Type B pancreatic cell (in vitro differentiated cells): Measurements from ENCODE around the gene FOXD4L1. TPM values are rescaled to one million over a fixed set of nuclear protein-coding genes. Genes with fewer than 3 reads are reported as not detected.
"Not testable (repeated sequence)": the region's sequence is repeated elsewhere in the genome, so short reads cannot be mapped to it uniquely, and the experiment has no call there.

ENCODE experiments used
- DNase-seq: peaks from one replicate; pipeline ENCODE4 v3.0.0; 2021; ENCODE audit warnings: mixed read lengths; ENCODE audit not compliant: unreplicated experiment; ENCODE audit errors: extremely low spot score
- H3K27ac Mint-ChIP-seq: 2 replicates; pipeline ENCODE4 v1.8.0; 2021; ENCODE audit warnings: mild to moderate bottlenecking, mixed read lengths
- H3K27me3 Mint-ChIP-seq: 2 replicates; pipeline ENCODE4 v1.8.0; 2021; ENCODE audit warnings: mixed read lengths
- H3K36me3 Mint-ChIP-seq: 2 replicates; pipeline ENCODE4 v1.8.0; 2021; ENCODE audit warnings: mixed read lengths
- H3K4me1 Mint-ChIP-seq: one replicate; pipeline ENCODE4 v1.8.0; 2021; ENCODE audit warnings: mixed read lengths; ENCODE audit not compliant: unreplicated experiment
- H3K4me3 Mint-ChIP-seq: 2 replicates; pipeline ENCODE4 v1.8.0; 2021; ENCODE audit warnings: mild to moderate bottlenecking, mixed read lengths
- H3K9me3 Mint-ChIP-seq: 2 replicates; pipeline ENCODE4 v1.8.0; 2021; ENCODE audit warnings: mixed read lengths
- total RNA-seq: library from RNA; stranded (reverse); gene quantifications from 2 replicates; pipeline ENCODE4 v1.2.1, GENCODE V29; 2021; ENCODE audit warnings: low replicate concordance

The FOXD4L1 gene
- total RNA-seq, 1 donor from 2014 or later: 0.48 TPM

DNA sequence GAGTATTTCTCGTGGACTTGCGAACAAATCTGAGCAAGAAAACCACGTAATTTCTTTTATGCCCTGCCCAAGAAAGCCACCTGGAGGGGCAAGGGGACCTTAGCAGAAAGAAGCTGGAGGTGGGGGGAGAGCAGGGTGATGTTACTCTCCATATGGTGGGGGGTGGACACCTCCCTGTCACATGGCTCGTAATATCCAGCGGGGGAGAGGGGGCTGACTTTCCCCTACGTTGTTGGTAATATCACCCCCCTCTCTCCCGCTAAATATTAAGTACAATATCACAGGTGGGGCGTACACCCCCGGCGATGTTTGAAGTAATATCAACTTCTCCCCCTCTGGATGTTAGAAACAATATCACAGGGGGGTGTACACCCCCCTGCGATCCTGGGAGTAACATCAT is 9.7 kb downstream of the FOXD4L1 start:
- peaks cover 46% of the 10 kb centered on the region for H3K27me3 Mint-ChIP-seq
- not testable (repeated sequence) for H3K4me1 Mint-ChIP-seq, H3K9me3 Mint-ChIP-seq, DNase-seq, H3K36me3 Mint-ChIP-seq, H3K27ac Mint-ChIP-seq, H3K4me3 Mint-ChIP-seq

DNA sequence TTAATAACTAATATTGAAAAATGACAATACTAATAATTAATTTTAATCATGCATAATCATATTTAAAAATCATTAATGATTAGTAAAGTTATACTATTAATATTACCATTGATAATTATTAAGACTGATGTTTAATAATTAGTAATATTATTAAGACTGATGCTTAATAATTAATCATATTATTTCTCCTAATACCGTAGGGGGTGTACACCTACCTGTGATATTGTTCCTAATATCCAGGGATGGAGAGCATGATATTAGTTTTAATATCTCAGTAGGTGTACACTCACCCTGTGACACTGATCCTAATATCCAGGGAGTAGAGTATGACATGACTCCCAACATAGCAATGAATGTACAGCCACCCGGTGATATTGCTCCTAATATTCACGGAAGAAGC is 12.4 kb downstream of the FOXD4L1 start:
- not testable (repeated sequence) for H3K4me3 Mint-ChIP-seq, DNase-seq, H3K36me3 Mint-ChIP-seq, H3K4me1 Mint-ChIP-seq, H3K27ac Mint-ChIP-seq, H3K9me3 Mint-ChIP-seq
- H3K27me3 Mint-ChIP-seq: peaks cover 52% of the 10 kb centered on the region

DNA sequence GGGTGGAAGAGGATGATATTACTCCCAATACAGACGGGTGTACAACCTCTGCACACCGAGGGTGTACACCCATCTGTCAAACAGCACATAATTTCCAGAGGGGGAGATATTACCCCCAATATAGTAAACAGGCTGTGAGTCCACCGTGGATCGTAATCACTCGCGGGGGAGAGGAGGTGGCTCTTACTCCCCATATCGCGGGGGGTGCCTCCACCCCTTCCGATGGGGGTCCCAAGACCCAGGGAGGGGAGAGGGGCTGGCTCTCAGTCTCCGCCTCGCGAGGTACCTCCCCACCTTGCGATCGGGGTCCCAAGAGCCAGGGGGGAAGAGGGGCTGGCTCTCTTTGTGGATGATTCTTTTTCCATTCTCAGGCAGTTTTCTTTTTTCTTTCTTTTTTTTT is 13.4 kb downstream of the FOXD4L1 start:
- not testable (repeated sequence) for H3K27ac Mint-ChIP-seq, H3K9me3 Mint-ChIP-seq, H3K4me3 Mint-ChIP-seq, H3K4me1 Mint-ChIP-seq, DNase-seq, H3K36me3 Mint-ChIP-seq
- H3K27me3 Mint-ChIP-seq: peaks cover 52% of the 10 kb centered on the region

DNA sequence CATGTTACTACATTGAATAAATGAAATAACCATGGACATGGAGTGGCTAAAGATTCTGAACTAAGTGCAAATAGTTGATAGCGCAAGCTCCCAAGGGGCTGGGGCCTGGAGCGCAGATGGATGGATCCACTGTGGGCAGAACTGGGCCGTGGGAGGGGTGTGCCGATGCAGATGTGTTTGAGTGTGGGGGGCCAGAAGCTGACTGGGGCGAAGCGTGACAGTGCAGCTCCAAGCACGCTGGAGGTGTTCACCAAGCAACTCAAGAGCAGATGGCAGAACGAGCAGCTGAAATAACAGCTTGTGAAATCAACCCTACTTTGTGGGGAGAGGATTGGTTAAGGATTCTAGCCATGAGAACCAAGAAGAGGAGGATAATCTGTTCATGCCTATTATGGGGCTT is 17.0 kb downstream of the FOXD4L1 start:
- H3K36me3 Mint-ChIP-seq, H3K27ac Mint-ChIP-seq, H3K4me1 Mint-ChIP-seq, H3K4me3 Mint-ChIP-seq, H3K9me3 Mint-ChIP-seq, DNase-seq: not testable (repeated sequence)
- peaks cover 23% of the 10 kb centered on the region for H3K27me3 Mint-ChIP-seq

DNA sequence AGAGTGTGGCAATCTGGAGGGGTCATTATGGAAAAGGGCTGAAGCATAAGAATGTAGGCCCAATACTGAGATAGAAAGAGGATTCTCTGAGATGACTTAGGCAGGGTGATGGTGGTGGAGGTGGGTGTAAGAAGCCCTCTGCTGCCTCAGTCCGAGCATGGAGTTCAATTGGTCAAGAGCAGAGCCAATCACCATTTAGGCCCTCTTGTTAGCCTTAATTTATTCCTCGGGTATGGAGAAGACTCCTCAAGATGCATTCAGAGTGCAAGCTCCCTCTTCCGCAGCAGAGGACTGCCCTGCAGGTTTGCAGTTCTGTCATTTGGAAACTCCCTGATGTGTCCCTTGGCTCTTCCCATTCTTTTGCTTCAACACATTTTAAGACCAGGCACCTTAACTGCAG is 17.5 kb downstream of the FOXD4L1 start:
- H3K27me3 Mint-ChIP-seq: peaks cover 26% of the 10 kb centered on the region
- H3K27ac Mint-ChIP-seq, H3K9me3 Mint-ChIP-seq, H3K4me3 Mint-ChIP-seq, DNase-seq, H3K4me1 Mint-ChIP-seq, H3K36me3 Mint-ChIP-seq: not testable (repeated sequence)

DNA sequence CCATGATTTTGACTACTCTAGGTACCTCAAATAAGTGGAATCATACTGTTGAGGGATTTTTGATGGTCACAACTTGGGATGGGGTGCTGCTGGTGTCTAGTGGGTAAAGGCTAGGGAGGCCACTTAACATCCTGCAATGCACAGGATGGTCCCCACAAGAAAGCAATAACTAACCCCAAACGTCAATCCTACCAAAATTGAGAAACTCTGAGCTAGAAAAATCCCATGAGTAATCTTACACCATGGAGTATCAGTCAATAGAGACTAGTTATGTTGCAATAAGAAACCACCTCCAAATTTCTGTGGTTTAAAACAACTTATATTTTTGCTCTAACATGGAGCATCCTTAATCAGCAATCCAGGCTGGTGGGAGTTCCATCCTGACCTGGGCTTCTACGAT is 18.6 kb downstream of the FOXD4L1 start:
- H3K27me3 Mint-ChIP-seq: peaks cover 19% of the 10 kb centered on the region
- not testable (repeated sequence) for H3K9me3 Mint-ChIP-seq, H3K4me1 Mint-ChIP-seq, H3K36me3 Mint-ChIP-seq, H3K27ac Mint-ChIP-seq, DNase-seq, H3K4me3 Mint-ChIP-seq

DNA sequence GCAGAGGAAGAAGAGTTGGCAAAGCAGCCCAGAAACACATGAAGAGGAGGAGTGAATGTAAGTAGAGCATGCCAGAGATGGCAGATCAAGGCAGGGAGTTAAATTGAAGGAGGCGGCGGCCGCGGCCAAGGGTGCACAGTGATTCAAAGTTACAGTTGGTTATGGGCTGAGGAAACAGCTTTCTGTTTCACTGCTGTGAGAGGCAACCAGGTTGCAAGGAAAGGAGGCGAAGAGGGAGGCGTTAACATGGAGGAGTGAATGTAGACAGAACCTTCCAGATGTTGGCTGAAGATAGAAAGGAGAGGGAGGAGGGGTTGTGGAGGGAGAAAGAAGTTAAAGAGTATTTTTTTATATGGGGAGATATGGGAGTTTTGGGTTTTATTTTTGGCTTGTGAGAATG is 22.4 kb downstream of the FOXD4L1 start:
- not testable (repeated sequence) for DNase-seq, H3K9me3 Mint-ChIP-seq, H3K27ac Mint-ChIP-seq, H3K27me3 Mint-ChIP-seq, H3K4me1 Mint-ChIP-seq, H3K36me3 Mint-ChIP-seq, H3K4me3 Mint-ChIP-seq

DNA sequence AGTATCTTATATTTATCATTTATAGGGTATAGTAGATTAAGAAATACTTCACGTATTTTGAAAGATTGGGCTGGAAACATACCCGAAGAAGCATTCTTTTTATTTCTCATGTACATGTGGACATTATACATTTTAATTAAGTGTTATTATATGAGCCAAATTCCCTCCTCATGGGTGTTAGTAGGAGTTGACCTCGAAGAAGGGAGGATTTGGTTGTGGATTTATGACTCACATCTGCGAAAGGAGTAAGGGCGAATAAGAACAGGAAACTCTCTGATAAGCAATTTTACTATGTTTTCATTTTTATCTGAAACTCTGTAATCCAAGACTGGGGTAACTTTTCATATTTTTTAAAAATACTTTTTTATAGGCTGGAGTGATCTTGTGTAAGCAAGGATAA is 23.0 kb downstream of the FOXD4L1 start:
- H3K9me3 Mint-ChIP-seq, H3K4me1 Mint-ChIP-seq, H3K36me3 Mint-ChIP-seq, H3K27me3 Mint-ChIP-seq, H3K27ac Mint-ChIP-seq, DNase-seq, H3K4me3 Mint-ChIP-seq: not testable (repeated sequence)

DNA sequence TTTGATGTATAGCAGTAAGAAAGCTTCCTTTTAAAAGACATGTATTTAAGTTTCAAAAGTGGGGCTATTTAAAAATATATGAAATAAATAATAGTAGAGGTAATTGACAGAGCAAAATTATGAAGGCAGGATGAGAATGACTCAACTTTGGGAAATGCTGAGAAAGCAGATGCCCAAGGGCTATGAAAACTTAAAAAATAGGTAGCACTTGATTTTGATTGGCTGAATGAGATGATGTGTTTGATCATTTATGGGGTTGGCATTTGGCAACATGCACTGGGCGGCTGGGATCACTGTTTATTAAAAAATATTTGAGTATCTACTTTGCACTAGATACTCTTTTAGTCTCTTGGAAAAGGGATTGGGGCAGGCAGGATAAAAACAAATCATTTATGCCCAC is 26.5 kb downstream of the FOXD4L1 start:
- H3K36me3 Mint-ChIP-seq, H3K4me3 Mint-ChIP-seq, H3K4me1 Mint-ChIP-seq, H3K27ac Mint-ChIP-seq, H3K9me3 Mint-ChIP-seq, DNase-seq: not testable (repeated sequence)
- H3K27me3 Mint-ChIP-seq: peaks cover 11% of the 10 kb centered on the region

DNA sequence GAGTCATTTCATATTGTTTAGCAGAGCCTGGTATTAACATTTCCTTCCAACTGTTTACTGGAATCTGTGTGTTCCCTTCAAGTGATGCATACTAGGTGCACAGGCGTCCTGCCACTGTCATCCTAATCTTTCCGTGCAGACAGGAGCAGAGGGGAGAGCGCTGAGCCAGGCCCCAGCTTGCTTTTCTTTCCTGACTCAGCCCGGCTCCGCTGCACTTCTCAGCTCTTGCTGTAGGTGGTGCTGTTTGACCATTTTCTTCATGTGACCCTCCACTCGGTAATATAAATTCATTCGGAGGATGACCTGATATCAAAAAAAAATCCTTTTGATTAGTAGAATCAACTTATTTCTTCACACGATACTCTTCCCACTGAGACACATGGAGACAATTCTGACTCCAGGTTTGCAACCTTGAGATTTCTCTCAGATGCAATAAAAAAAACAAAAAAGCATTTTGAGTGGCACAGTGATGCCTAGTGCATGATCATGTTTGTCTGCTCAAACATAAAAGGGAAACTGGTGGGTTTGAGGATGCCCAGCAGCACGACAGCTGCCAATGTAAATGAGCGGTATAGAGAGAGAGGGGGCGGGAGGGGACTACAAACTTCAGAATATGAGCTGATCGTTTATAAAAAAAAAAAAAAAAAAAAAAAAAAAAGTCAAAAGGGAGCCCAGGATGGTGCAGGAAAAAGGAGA is 29.0 kb downstream of the FOXD4L1 start:
- H3K36me3 Mint-ChIP-seq, H3K27ac Mint-ChIP-seq, H3K9me3 Mint-ChIP-seq, H3K4me3 Mint-ChIP-seq, H3K4me1 Mint-ChIP-seq, DNase-seq: not testable (repeated sequence)
- H3K27me3 Mint-ChIP-seq: peaks cover 15% of the 10 kb centered on the region

DNA sequence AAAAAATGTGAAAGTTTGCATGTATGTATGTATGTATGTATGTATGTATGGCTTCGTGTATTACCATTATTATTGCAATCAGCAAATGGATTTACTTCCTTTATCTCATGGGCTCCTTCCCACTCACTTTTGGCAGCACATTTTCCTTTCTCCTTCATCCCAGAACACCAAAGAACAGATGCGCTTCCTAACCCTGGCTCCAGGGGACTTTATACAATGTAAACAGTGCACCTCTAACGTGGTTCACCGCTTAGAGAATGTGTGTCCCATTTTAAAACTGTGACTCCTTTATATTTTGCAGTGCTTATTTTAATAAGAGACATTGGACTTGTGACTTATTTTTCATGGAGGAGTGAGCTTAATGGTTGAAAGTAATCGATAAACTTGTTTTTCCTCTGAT is 29.7 kb downstream of the FOXD4L1 start:
- not testable (repeated sequence) for H3K4me3 Mint-ChIP-seq, H3K4me1 Mint-ChIP-seq

DNA sequence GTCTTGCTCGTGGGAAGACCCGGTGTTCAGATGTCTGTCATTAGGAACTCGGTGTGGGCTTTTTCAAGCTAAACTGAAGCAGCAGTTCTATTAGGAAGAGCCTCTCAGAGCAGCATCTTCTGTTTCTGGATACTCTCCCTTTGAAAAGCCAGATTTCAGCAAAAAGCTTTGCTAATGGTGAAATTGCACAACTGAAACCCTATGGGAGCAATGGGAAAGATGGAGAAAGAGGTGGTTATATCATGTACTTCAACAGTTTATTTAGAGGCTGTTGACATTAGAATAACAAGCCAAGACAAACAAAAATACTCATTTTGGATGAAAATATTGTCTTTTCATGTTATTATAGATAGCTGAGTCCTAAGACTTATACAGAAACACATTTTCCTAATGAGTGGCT is 30.4 kb downstream of the FOXD4L1 start:
- not testable (repeated sequence) for H3K4me3 Mint-ChIP-seq, H3K4me1 Mint-ChIP-seq, H3K36me3 Mint-ChIP-seq, DNase-seq, H3K27ac Mint-ChIP-seq, H3K9me3 Mint-ChIP-seq
- H3K27me3 Mint-ChIP-seq: peaks cover 25% of the 10 kb centered on the region

More for the DNA sequence above, 29.7 kb downstream of the FOXD4L1 start:
- not testable (repeated sequence) for H3K9me3 Mint-ChIP-seq, H3K36me3 Mint-ChIP-seq, H3K27ac Mint-ChIP-seq, DNase-seq
- H3K27me3 Mint-ChIP-seq: peaks cover 17% of the 10 kb centered on the region

DNA sequence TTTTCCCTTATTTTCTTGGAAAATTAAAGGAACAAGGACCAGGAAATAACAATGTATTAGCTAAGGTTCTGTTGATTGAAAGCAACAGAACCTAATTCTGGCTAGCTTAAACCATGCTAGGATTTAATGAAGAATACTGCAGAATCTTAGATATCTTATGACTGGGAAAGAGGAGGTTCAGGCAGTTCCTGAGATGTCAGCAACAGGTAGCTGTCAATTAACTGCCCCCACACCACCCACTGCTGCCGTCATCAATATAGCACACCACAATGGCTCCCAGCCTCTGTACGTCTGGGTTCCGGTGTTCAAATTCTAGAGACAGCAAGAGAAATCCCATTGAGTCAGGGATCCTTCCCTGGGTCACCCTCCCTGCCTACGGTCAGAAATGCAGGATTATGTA is 34.5 kb downstream of the FOXD4L1 start:
- not testable (repeated sequence) for H3K36me3 Mint-ChIP-seq, DNase-seq, H3K27ac Mint-ChIP-seq, H3K4me3 Mint-ChIP-seq, H3K9me3 Mint-ChIP-seq, H3K4me1 Mint-ChIP-seq
- peaks cover 25% of the 10 kb centered on the region for H3K27me3 Mint-ChIP-seq

DNA sequence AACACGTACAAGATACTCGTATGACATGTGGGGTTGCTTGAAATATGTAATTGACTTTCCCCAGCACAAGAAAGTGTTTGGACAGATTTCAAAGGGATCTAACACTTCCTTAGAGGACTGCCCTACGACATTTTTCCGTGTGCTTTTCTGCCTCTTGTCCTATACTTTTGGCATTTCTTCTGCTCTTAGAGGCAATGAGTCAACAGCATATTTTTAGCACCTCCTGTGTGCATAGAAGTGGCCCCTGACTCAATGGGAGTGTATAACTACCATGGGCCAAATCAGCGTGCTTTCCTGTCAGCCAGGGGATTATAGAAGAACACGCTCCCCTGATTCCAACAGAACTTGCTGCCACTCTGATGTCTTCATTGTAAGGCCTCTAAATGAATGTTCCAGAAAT is 38.1 kb downstream of the FOXD4L1 start:
- not testable (repeated sequence) for H3K4me1 Mint-ChIP-seq, H3K4me3 Mint-ChIP-seq, H3K27ac Mint-ChIP-seq, H3K9me3 Mint-ChIP-seq, DNase-seq, H3K36me3 Mint-ChIP-seq
- H3K27me3 Mint-ChIP-seq: peaks cover 21% of the 10 kb centered on the region

DNA sequence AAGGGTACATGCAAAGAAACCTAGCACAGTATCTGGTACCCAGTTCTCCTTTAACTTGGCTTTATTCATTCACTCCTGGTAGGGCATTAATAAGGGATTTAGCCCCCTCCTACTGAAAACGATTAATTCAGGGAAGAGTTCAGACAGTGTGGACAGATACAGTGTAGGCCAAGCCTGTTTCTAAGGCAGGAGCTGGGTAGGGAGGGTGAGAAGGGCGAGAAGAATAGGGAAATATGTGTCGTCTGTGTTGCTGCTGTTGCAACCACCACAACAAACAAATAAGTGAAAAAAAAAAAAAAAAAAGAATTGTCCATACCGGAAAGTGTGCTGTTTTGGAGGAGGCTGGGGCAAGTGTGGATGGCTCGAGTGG is 42.4 kb downstream of the FOXD4L1 start:
- not testable (repeated sequence) for H3K36me3 Mint-ChIP-seq, H3K9me3 Mint-ChIP-seq, H3K4me1 Mint-ChIP-seq, DNase-seq, H3K27ac Mint-ChIP-seq
- Mint-ChIP-seq H3K4me3 (peak overlapping the region; percentile 79), H3K27me3 (peaks cover 29% of the 10 kb centered on the region)
